ENCODE measurements around the gene ZC3H18.

- TF ChIP-seq, protein P1, sequence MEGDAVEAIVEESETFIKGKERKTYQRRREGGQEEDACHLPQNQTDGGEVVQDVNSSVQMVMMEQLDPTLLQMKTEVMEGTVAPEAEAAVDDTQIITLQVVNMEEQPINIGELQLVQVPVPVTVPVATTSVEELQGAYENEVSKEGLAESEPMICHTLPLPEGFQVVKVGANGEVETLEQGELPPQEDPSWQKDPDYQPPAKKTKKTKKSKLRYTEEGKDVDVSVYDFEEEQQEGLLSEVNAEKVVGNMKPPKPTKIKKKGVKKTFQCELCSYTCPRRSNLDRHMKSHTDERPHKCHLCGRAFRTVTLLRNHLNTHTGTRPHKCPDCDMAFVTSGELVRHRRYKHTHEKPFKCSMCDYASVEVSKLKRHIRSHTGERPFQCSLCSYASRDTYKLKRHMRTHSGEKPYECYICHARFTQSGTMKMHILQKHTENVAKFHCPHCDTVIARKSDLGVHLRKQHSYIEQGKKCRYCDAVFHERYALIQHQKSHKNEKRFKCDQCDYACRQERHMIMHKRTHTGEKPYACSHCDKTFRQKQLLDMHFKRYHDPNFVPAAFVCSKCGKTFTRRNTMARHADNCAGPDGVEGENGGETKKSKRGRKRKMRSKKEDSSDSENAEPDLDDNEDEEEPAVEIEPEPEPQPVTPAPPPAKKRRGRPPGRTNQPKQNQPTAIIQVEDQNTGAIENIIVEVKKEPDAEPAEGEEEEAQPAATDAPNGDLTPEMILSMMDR (IDR thresholded peaks at IDR 0.05), result no peak
- TF ChIP-seq POLR2A (IDR thresholded peaks at IDR 0.05) (no peak), EP300 (IDR thresholded peaks at IDR 0.05) (no peak)
Measured at GRCh38 chr16:88606148-88606757, 36.0 kb downstream of the ZC3H18 start.
